ENCODE data around the gene SORCS2. TPM values are rescaled to one million over a fixed set of nuclear protein-coding genes. Genes with fewer than 3 reads are reported as not detected.

SORCS2 gene
- total RNA-seq, 1 donor from 2014 or later = 7.2 TPM

GRCh38 chr4:7738458-7739076 lies 546.2 kb downstream of the SORCS2 start:
- DNase-seq (no peak), ATAC-seq (no peak)
- Histone ChIP-seq H3K4me3 (no peak overlapping the region), H3K27me3 (no peaks in the 10 kb centered on the region), H3K36me3 (no peaks in the 10 kb centered on the region), H3K9me3 (no peaks in the 10 kb centered on the region), H3K27ac (no peak overlapping the region), H3K4me1 (no peaks in the 10 kb centered on the region)
- TF ChIP-seq CTCF (IDR thresholded peaks at IDR 0.05) = no peak
- intact Hi-C loops (cut with DNase I) = no loop called here

GRCh38 chr4:7739077-7739917 lies 547.0 kb downstream of the SORCS2 start:
- H3K4me3 ChIP-seq = no peak overlapping the region
- no peaks in the 10 kb centered on the region for H3K9me3 ChIP-seq
- no peak overlapping the region for H3K27ac ChIP-seq
- ATAC-seq (no peak), DNase-seq (no peak)
- no peaks in the 10 kb centered on the region for H3K4me1 ChIP-seq
- intact Hi-C loops (cut with DNase I) = no loop called here
- TF ChIP-seq CTCF (IDR thresholded peaks at IDR 0.05) = no peak
- no peaks in the 10 kb centered on the region for H3K36me3 ChIP-seq
- H3K27me3 ChIP-seq = no peaks in the 10 kb centered on the region

GRCh38 chr4:7739918-7740865 lies 547.9 kb downstream of the SORCS2 start:
- no peak for TF ChIP-seq CTCF (IDR thresholded peaks at IDR 0.05)
- intact Hi-C loops (cut with DNase I) = no loop called here
- Histone ChIP-seq H3K4me1 (no peaks in the 10 kb centered on the region), H3K36me3 (no peaks in the 10 kb centered on the region), H3K27ac (no peak overlapping the region), H3K9me3 (no peaks in the 10 kb centered on the region), H3K4me3 (no peak overlapping the region), H3K27me3 (no peaks in the 10 kb centered on the region)
- ATAC-seq = no peak
- DNase-seq = no peak

- H3K36me3 ChIP-seq = no peaks in the 10 kb centered on the region
- DNase-seq = no peak
- no peak for TF ChIP-seq CTCF (IDR thresholded peaks at IDR 0.05)
- ATAC-seq = no peak
- intact Hi-C loops (cut with DNase I) = no loop called here
- H3K9me3 ChIP-seq = no peaks in the 10 kb centered on the region
- H3K27me3 ChIP-seq = no peaks in the 10 kb centered on the region
- no peak overlapping the region for H3K4me3 ChIP-seq
- no peak overlapping the region for H3K27ac ChIP-seq
- no peaks in the 10 kb centered on the region for H3K4me1 ChIP-seq
Observed at GRCh38 chr4:7740866-7741525, 548.7 kb downstream of the SORCS2 start.
